Measurements from ENCODE around the gene SLCO3A1.
A peak's percentile ranks its signal among the peaks of the same experiment; 100 is the strongest.

The SLCO3A1 gene

GRCh38 chr15:92187975-92188374 is 334.5 kb downstream of the SLCO3A1 start:
- H3K23ac ChIP-seq (ENCODE audit: low read length): no peak overlapping the region
- no peak overlapping the region for H3K56ac ChIP-seq (ENCODE audit: low read length)
- no peak overlapping the region for H3K9ac ChIP-seq (ENCODE audit: low read length)
- no peak overlapping the region for H3K4me3 ChIP-seq (ENCODE audit: low read length)
- no peak overlapping the region for H3K27ac ChIP-seq (ENCODE audit: low read depth, low read length)
- no peak overlapping the region for H4K8ac ChIP-seq (ENCODE audit: low read depth, low read length)
- H2BK5ac ChIP-seq (ENCODE audit: low read length): no peak overlapping the region
- WGBS (ENCODE audit: extremely low coverage, insufficient coverage, low lambda C conversion rate): no CpG with 5 or more reads among the region's 4 CpGs
- no peak for DNase-seq
- H2AK5ac ChIP-seq (ENCODE audit: low read length): no peak overlapping the region
- no peaks in the 10 kb centered on the region for H3K4me1 ChIP-seq (ENCODE audit: control insufficient read depth, low read depth, low read length)
- no peak overlapping the region for H4K5ac ChIP-seq (ENCODE audit: low read length)
- no peak overlapping the region for H2BK120ac ChIP-seq (ENCODE audit: low read depth, low read length)
- H3K36me3 ChIP-seq (ENCODE audit: control insufficient read depth, insufficient read depth, low read length): no peaks in the 10 kb centered on the region
- H2BK15ac ChIP-seq (replicated peaks; ENCODE audit: low read depth): no peak overlapping the region
- H3K18ac ChIP-seq (ENCODE audit: low read length): no peak overlapping the region
- H3K79me1 ChIP-seq (ENCODE audit: low read length): no peaks in the 10 kb centered on the region
- no peak overlapping the region for H3K4ac ChIP-seq (ENCODE audit: low read depth, low read length)
- H3K4me2 ChIP-seq (ENCODE audit: low read length): no peak overlapping the region
- H3K79me2 ChIP-seq (ENCODE audit: control insufficient read depth, insufficient read depth, low read length): no peaks in the 10 kb centered on the region
- H3K27me3 ChIP-seq (ENCODE audit: insufficient read depth, low read length, poor library complexity): no peaks in the 10 kb centered on the region

GRCh38 chr15:92189166-92189565 is 335.7 kb downstream of the SLCO3A1 start:
- Histone ChIP-seq H2BK120ac (ENCODE audit: low read depth, low read length) (no peak overlapping the region), H3K56ac (ENCODE audit: low read length) (no peak overlapping the region), H3K23ac (ENCODE audit: low read length) (no peak overlapping the region), H3K36me3 (ENCODE audit: control insufficient read depth, insufficient read depth, low read length) (no peaks in the 10 kb centered on the region), H3K4me3 (ENCODE audit: low read length) (no peak overlapping the region), H3K79me1 (ENCODE audit: low read length) (no peaks in the 10 kb centered on the region), H3K27me3 (ENCODE audit: insufficient read depth, low read length, poor library complexity) (no peaks in the 10 kb centered on the region), H4K8ac (ENCODE audit: low read depth, low read length) (no peak overlapping the region), H3K4me2 (ENCODE audit: low read length) (no peak overlapping the region), H2BK15ac (replicated peaks; ENCODE audit: low read depth) (no peak overlapping the region), H2BK5ac (ENCODE audit: low read length) (no peak overlapping the region), H4K5ac (ENCODE audit: low read length) (no peak overlapping the region), H3K4me1 (ENCODE audit: control insufficient read depth, low read depth, low read length) (no peaks in the 10 kb centered on the region), H3K27ac (ENCODE audit: low read depth, low read length) (no peak overlapping the region), H3K18ac (ENCODE audit: low read length) (no peak overlapping the region), H3K79me2 (ENCODE audit: control insufficient read depth, insufficient read depth, low read length) (no peaks in the 10 kb centered on the region), H3K9ac (ENCODE audit: low read length) (no peak overlapping the region), H3K4ac (ENCODE audit: low read depth, low read length) (no peak overlapping the region), H2AK5ac (ENCODE audit: low read length) (no peak overlapping the region)
- no CpG with 5 or more reads among the region's 4 CpGs for WGBS (ENCODE audit: extremely low coverage, insufficient coverage, low lambda C conversion rate)
- DNase-seq: no peak

- H2BK15ac ChIP-seq (replicated peaks; ENCODE audit: low read depth): no peak overlapping the region
- no peak overlapping the region for H3K18ac ChIP-seq (ENCODE audit: low read length)
- no peak overlapping the region for H3K56ac ChIP-seq (ENCODE audit: low read length)
- H2AK5ac ChIP-seq (ENCODE audit: low read length): no peak overlapping the region
- H3K9ac ChIP-seq (ENCODE audit: low read length): no peak overlapping the region
- no peaks in the 10 kb centered on the region for H3K27me3 ChIP-seq (ENCODE audit: insufficient read depth, low read length, poor library complexity)
- no CpG with 5 or more reads among the region's 2 CpGs for WGBS (ENCODE audit: extremely low coverage, insufficient coverage, low lambda C conversion rate)
- no peak overlapping the region for H4K5ac ChIP-seq (ENCODE audit: low read length)
- no peak overlapping the region for H3K4ac ChIP-seq (ENCODE audit: low read depth, low read length)
- no peak overlapping the region for H2BK120ac ChIP-seq (ENCODE audit: low read depth, low read length)
- H2BK5ac ChIP-seq (ENCODE audit: low read length): no peak overlapping the region
- peaks cover 3% of the 10 kb centered on the region for H3K4me1 ChIP-seq (ENCODE audit: control insufficient read depth, low read depth, low read length)
- DNase-seq: peak; percentile 21
- no peak overlapping the region for H3K27ac ChIP-seq (ENCODE audit: low read depth, low read length)
- H3K4me2 ChIP-seq (ENCODE audit: low read length): no peak overlapping the region
- H3K79me1 ChIP-seq (ENCODE audit: low read length): no peaks in the 10 kb centered on the region
- no peaks in the 10 kb centered on the region for H3K79me2 ChIP-seq (ENCODE audit: control insufficient read depth, insufficient read depth, low read length)
- H3K4me3 ChIP-seq (ENCODE audit: low read length): no peak overlapping the region
- no peak overlapping the region for H4K8ac ChIP-seq (ENCODE audit: low read depth, low read length)
- H3K36me3 ChIP-seq (ENCODE audit: control insufficient read depth, insufficient read depth, low read length): no peaks in the 10 kb centered on the region
- H3K23ac ChIP-seq (ENCODE audit: low read length): no peak overlapping the region
Observed at GRCh38 chr15:92195241-92195640, 341.7 kb downstream of the SLCO3A1 start.

DNA sequence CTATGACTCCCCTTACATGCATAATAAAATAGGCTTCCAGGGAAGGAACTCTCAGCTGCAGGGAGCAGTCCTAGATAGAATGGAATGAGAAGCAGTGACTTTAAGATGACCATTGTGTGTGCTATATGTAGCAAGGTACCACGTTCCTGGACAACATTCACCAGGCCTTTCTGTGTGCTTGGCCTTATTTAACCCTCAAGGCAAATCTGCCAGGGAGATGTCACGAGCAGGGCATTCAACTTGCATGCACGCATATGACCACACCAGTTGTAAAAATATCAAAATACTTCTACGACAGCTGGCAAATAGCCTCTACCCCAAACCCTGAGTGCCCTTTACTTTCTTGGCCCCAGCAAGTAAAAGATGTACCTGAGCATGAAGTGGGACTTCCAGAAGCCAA is 342.8 kb downstream of the SLCO3A1 start:
- no peak overlapping the region for H3K56ac ChIP-seq (ENCODE audit: low read length)
- no peak overlapping the region for H2BK15ac ChIP-seq (replicated peaks; ENCODE audit: low read depth)
- no peak overlapping the region for H3K18ac ChIP-seq (ENCODE audit: low read length)
- no peak overlapping the region for H2BK5ac ChIP-seq (ENCODE audit: low read length)
- no peak overlapping the region for H3K9ac ChIP-seq (ENCODE audit: low read length)
- H3K4me1 ChIP-seq (ENCODE audit: control insufficient read depth, low read depth, low read length): peaks cover 3% of the 10 kb centered on the region
- no peak overlapping the region for H3K27ac ChIP-seq (ENCODE audit: low read depth, low read length)
- H3K4me3 ChIP-seq (ENCODE audit: low read length): no peak overlapping the region
- no peak for DNase-seq
- H3K36me3 ChIP-seq (ENCODE audit: control insufficient read depth, insufficient read depth, low read length): no peaks in the 10 kb centered on the region
- no peak overlapping the region for H3K4ac ChIP-seq (ENCODE audit: low read depth, low read length)
- no peak overlapping the region for H4K5ac ChIP-seq (ENCODE audit: low read length)
- H2BK120ac ChIP-seq (ENCODE audit: low read depth, low read length): no peak overlapping the region
- no peaks in the 10 kb centered on the region for H3K79me2 ChIP-seq (ENCODE audit: control insufficient read depth, insufficient read depth, low read length)
- no peak overlapping the region for H2AK5ac ChIP-seq (ENCODE audit: low read length)
- no peak overlapping the region for H3K23ac ChIP-seq (ENCODE audit: low read length)
- H3K27me3 ChIP-seq (ENCODE audit: insufficient read depth, low read length, poor library complexity): no peaks in the 10 kb centered on the region
- H3K4me2 ChIP-seq (ENCODE audit: low read length): no peak overlapping the region
- H4K8ac ChIP-seq (ENCODE audit: low read depth, low read length): no peak overlapping the region
- no CpG with 5 or more reads among the region's 4 CpGs for WGBS (ENCODE audit: extremely low coverage, insufficient coverage, low lambda C conversion rate)
- no peaks in the 10 kb centered on the region for H3K79me1 ChIP-seq (ENCODE audit: low read length)

GRCh38 chr15:92197746-92198145 is 344.2 kb downstream of the SLCO3A1 start:
- Histone ChIP-seq H3K27me3 (ENCODE audit: insufficient read depth, low read length, poor library complexity) (no peaks in the 10 kb centered on the region), H3K79me1 (ENCODE audit: low read length) (no peaks in the 10 kb centered on the region), H3K4me3 (ENCODE audit: low read length) (no peak overlapping the region), H3K56ac (ENCODE audit: low read length) (no peak overlapping the region), H2BK5ac (ENCODE audit: low read length) (no peak overlapping the region), H2BK15ac (replicated peaks; ENCODE audit: low read depth) (no peak overlapping the region), H3K18ac (ENCODE audit: low read length) (no peak overlapping the region), H4K5ac (ENCODE audit: low read length) (no peak overlapping the region), H3K23ac (ENCODE audit: low read length) (no peak overlapping the region), H3K4me1 (ENCODE audit: control insufficient read depth, low read depth, low read length) (peaks cover 3% of the 10 kb centered on the region), H2BK120ac (ENCODE audit: low read depth, low read length) (no peak overlapping the region), H3K27ac (ENCODE audit: low read depth, low read length) (no peak overlapping the region), H3K79me2 (ENCODE audit: control insufficient read depth, insufficient read depth, low read length) (no peaks in the 10 kb centered on the region), H3K4me2 (ENCODE audit: low read length) (no peak overlapping the region), H4K8ac (ENCODE audit: low read depth, low read length) (no peak overlapping the region), H3K4ac (ENCODE audit: low read depth, low read length) (no peak overlapping the region), H3K9ac (ENCODE audit: low read length) (no peak overlapping the region), H2AK5ac (ENCODE audit: low read length) (no peak overlapping the region), H3K36me3 (ENCODE audit: control insufficient read depth, insufficient read depth, low read length) (no peaks in the 10 kb centered on the region)
- no CpG with 5 or more reads among the region's 2 CpGs for WGBS (ENCODE audit: extremely low coverage, insufficient coverage, low lambda C conversion rate)
- peak; percentile 10 for DNase-seq

GRCh38 chr15:92200891-92201290 is 347.4 kb downstream of the SLCO3A1 start:
- Histone ChIP-seq H3K4me3 (ENCODE audit: low read length) (no peak overlapping the region), H4K8ac (ENCODE audit: low read depth, low read length) (no peak overlapping the region), H3K79me1 (ENCODE audit: low read length) (no peaks in the 10 kb centered on the region), H2BK15ac (replicated peaks; ENCODE audit: low read depth) (no peak overlapping the region), H3K36me3 (ENCODE audit: control insufficient read depth, insufficient read depth, low read length) (no peaks in the 10 kb centered on the region), H3K79me2 (ENCODE audit: control insufficient read depth, insufficient read depth, low read length) (no peaks in the 10 kb centered on the region), H3K18ac (ENCODE audit: low read length) (no peak overlapping the region), H2BK5ac (ENCODE audit: low read length) (no peak overlapping the region), H2AK5ac (ENCODE audit: low read length) (no peak overlapping the region), H3K4ac (ENCODE audit: low read depth, low read length) (no peak overlapping the region), H3K56ac (ENCODE audit: low read length) (no peak overlapping the region), H3K27ac (ENCODE audit: low read depth, low read length) (no peak overlapping the region), H3K4me1 (ENCODE audit: control insufficient read depth, low read depth, low read length) (no peaks in the 10 kb centered on the region), H3K23ac (ENCODE audit: low read length) (no peak overlapping the region), H3K4me2 (ENCODE audit: low read length) (no peak overlapping the region), H4K5ac (ENCODE audit: low read length) (no peak overlapping the region), H2BK120ac (ENCODE audit: low read depth, low read length) (no peak overlapping the region), H3K27me3 (ENCODE audit: insufficient read depth, low read length, poor library complexity) (no peaks in the 10 kb centered on the region), H3K9ac (ENCODE audit: low read length) (no peak overlapping the region)
- WGBS (ENCODE audit: extremely low coverage, insufficient coverage, low lambda C conversion rate): no CpG with 5 or more reads among the region's 2 CpGs
- DNase-seq: no peak
